Common myeloid progenitor, CD34-positive (primary cell): ENCODE measurements around the gene RNFT2.

Source experiments
- CTCF ChIA-PET: fragments of 350-600 bp; sonication (Branson Sonifier 250); formaldehyde crosslinking; loops from one replicate; lab custom pipeline; 2021; ENCODE audit warnings: antibody characterized with exemption; lab: Charles Lee
- POLR2A ChIA-PET: fragments of 350-600 bp; sonication (Branson Sonifier 250); formaldehyde crosslinking; loops from one replicate; lab custom pipeline; 2021; ENCODE audit warnings: antibody characterized with exemption; lab: Charles Lee
- DNase-seq, 3 donors: peaks; one replicate each; pipeline versions ENCODE4 v3.0.0 to v3.0.0-alpha.2; 2013
- H3K27ac ChIP-seq, 2 experiments: 1 replicate in 1 of 2; 2 replicates in 1 of 2; pipeline ENCODE4 v1.7.0; 2013; ENCODE audit warnings: inconsistent platforms in 2 of 2, low read length in 2 of 2, mild to moderate bottlenecking in 2 of 2, low read depth in 1 of 2, moderate library complexity in 1 of 2; ENCODE audit not compliant: severe bottlenecking in 2 of 2, insufficient read depth in 1 of 2, poor library complexity in 1 of 2
- H3K27me3 ChIP-seq, 5 experiments: replicated peaks in 2 of 5; 1 replicate in 3 of 5; 2 replicates in 2 of 5; pipeline versions ENCODE4 v1.6.1 to v1.7.0; 2013; ENCODE audit warnings: low read length in 4 of 5, mild to moderate bottlenecking in 2 of 5, moderate library complexity in 2 of 5, inconsistent platforms in 1 of 5; ENCODE audit not compliant: insufficient read depth in 5 of 5, control insufficient read depth in 4 of 5
- H3K36me3 ChIP-seq, 4 experiments: 1 replicate in 2 of 4; 2 replicates in 2 of 4; pipeline versions ENCODE4 v1.6.1 to v1.7.0; 2013; ENCODE audit warnings: low read length in 3 of 4, control low read depth in 1 of 4, mild to moderate bottlenecking in 1 of 4; ENCODE audit not compliant: control insufficient read depth in 4 of 4, insufficient read depth in 4 of 4
- H3K4me1 ChIP-seq, 4 experiments: 1 replicate in 3 of 4; 2 replicates in 1 of 4; pipeline versions ENCODE4 v1.6.1 to v1.7.1; 2013; ENCODE audit warnings: low read length in 3 of 4, mild to moderate bottlenecking in 3 of 4, control low read depth in 1 of 4, inconsistent platforms in 1 of 4, moderate library complexity in 1 of 4; ENCODE audit not compliant: control insufficient read depth in 4 of 4, insufficient read depth in 4 of 4; ENCODE audit errors: control extremely low read depth in 1 of 4
- H3K4me3 ChIP-seq, 7 experiments: 1 replicate in 4 of 7; 2 replicates in 3 of 7; pipeline versions ENCODE4 v1.5.1 to v1.7.0; 2013; ENCODE audit warnings: mild to moderate bottlenecking in 7 of 7, low read length in 6 of 7, moderate library complexity in 6 of 7, inconsistent platforms in 2 of 7, low read depth in 2 of 7, control low read depth in 1 of 7; ENCODE audit not compliant: insufficient read depth in 4 of 7, control insufficient read depth in 1 of 7; ENCODE audit errors: extremely low read depth in 1 of 7
- H3K9me3 ChIP-seq, 5 experiments: 1 replicate in 4 of 5; 2 replicates in 1 of 5; pipeline versions ENCODE4 v1.6.1 to v1.7.1; 2013; ENCODE audit warnings: low read length in 4 of 5, mild to moderate bottlenecking in 2 of 5, inconsistent platforms in 1 of 5, low read depth in 1 of 5, moderate library complexity in 1 of 5; ENCODE audit not compliant: control insufficient read depth in 4 of 5, insufficient read depth in 2 of 5; ENCODE audit errors: control extremely low read depth in 1 of 5
- WGBS: methylation state at CpG from one replicate; pipeline ENCODE4 v1.1.5; 2013; ENCODE audit not compliant: insufficient coverage; 5-methylcytosine and 5-hydroxymethylcytosine counted together

Gene RNFT2

DNA sequence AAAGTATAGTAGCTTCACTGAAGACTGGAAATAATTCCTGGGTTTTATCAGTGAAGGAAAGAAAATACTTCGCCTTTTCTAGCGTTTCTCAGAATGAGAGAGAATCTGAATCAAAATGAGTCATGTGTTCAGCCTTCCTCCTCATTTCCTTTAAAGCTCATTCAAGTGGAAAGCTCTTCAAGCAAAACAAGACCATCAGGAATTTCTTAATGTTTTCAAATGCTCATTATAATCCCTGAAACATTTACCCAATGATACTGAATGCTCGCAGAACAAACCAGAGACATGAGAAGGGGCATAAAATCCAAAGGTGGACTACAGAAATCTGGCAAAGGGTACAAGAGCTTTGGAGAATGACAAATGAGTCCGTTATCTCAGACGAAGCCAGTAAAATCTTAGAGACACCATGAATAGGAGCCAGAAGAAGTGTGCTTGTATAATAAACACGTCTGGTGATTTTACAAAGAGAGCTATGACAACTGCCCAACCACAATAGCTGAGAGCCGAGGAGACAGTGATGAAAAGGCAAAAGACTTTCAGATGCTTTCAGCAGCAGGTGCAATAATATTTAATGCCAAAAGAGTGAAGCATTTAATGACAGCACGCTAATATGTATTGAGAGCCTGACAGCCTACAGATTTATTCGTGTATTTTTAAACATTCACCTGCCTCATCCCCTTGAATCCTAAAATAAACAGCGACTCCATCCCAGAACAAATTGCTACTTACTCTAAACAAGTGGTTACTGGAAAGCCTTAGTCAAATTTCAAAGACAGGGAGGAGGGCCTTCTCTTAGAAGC, 19.3 kb upstream of the RNFT2 start:
- WGBS = 88% methylated on average over 10 of the region's 10 CpGs
- ChIA-PET POLR2A (no interaction called here), CTCF (interaction anchor here (1.7 to 5.3 kb wide), 3 partner anchors 9 to 15 kb away, joined by 5 to 25 read pairs (median 6); no protein-coding TSS in a partner anchor)
- no peak for DNase-seq
- Histone ChIP-seq H3K27me3 (no peaks in the 10 kb centered on the region), H3K9me3 (no peaks in the 10 kb centered on the region), H3K36me3 (peaks cover 21 to 55% (median 32%) of the 10 kb centered on the region in 4 experiments), H3K4me1 (no peaks in the 10 kb centered on the region), H3K4me3 (no peak overlapping the region), H3K27ac (no peak overlapping the region)

DNA sequence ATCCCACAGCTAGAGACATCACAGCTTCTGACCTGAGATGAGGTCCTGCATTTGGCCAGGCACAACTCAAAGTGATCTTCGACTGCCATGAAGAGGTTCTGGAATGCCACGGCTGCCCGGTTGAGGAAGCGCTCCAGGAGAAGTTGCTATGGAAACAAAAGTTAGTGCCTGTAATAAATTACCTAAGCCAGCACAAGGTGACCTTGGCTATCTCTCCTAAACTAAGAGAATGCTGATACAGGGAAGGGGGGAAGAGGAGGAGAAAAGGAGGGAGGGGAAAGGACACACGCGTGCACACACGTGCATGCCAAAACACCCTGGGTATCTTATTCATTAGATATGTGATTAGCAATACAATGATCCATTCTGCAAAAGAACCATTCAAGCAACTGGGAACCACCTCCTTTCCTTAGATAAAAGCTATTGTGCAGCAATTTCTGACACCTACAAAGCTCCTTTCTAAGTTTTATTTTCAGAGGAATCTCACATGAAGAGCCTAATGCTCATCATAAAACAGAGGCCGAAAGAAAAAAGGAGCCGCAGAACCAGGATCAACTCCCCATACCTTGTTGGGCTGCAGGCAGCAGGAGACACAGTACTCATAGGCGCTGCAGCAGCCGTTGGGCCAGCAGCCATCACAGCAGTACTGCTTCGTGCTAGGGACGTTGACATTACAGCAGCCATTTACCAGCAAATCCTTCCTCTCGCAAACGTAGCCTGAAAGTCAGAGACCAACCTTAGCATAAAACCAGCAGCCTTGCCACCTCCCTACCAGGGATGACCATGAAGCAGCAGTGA, 18.2 kb upstream of the RNFT2 start:
- CTCF ChIA-PET = interaction anchor here (1.3 to 5.3 kb wide), 4 partner anchors 11 to 16 kb away, joined by 3 to 25 read pairs (median 6); no protein-coding TSS in a partner anchor
- Histone ChIP-seq H3K4me3 (no peak overlapping the region), H3K27ac (no peak overlapping the region), H3K36me3 (peaks cover 21 to 50% (median 32%) of the 10 kb centered on the region in 4 experiments), H3K27me3 (no peaks in the 10 kb centered on the region), H3K9me3 (no peaks in the 10 kb centered on the region), H3K4me1 (no peaks in the 10 kb centered on the region)
- POLR2A ChIA-PET = no interaction called here
- no peak for DNase-seq
- 95% methylated on average over 11 of the region's 15 CpGs for WGBS

DNA sequence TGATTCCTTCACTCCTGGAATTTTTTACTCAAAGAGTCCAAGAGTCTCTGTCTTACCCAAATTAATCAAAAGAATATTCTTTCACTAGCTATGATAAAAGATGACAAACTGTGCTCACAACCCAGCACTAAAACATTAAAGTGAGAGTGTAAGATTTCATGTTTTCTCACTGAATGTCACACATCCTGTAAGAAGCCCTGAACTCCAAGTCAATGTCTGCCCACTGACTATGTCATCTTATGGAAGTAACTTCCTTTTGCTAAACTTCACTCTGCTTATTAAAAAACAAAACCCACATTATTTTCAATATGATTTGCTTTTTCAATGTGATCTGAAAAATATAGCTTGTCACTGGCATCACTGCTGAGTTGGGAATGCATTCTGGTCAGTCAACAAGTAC, 15.9 kb upstream of the RNFT2 start:
- H3K4me1 ChIP-seq = no peaks in the 10 kb centered on the region
- no peaks in the 10 kb centered on the region for H3K27me3 ChIP-seq
- DNase-seq = no peak
- POLR2A ChIA-PET = interaction anchor here (0.7 kb wide), 1 partner anchor 8 kb away, joined by 3 read pairs; no protein-coding TSS in a partner anchor
- H3K27ac ChIP-seq = no peak overlapping the region
- H3K36me3 ChIP-seq = peaks cover 13 to 32% (median 21%) of the 10 kb centered on the region in 4 experiments
- CTCF ChIA-PET = interaction anchor here (1.0 kb wide), 1 partner anchor 13 kb away, joined by 4 read pairs; no protein-coding TSS in a partner anchor
- H3K4me3 ChIP-seq = no peak overlapping the region
- no peaks in the 10 kb centered on the region for H3K9me3 ChIP-seq

- DNase-seq = no peak
- Histone ChIP-seq H3K27ac (no peak overlapping the region), H3K9me3 (no peaks in the 10 kb centered on the region), H3K4me3 (no peak overlapping the region), H3K36me3 (peaks cover 3 to 8% (median 7%) of the 10 kb centered on the region in 4 experiments), H3K27me3 (no peaks in the 10 kb centered on the region), H3K4me1 (no peaks in the 10 kb centered on the region)
- CTCF ChIA-PET = interaction anchor here (1.1 to 2.0 kb wide), 4 partner anchors 10 to 747 kb away, joined by 3 to 8 read pairs (median 4); no protein-coding TSS in a partner anchor
- 92% methylated on average over 4 of the region's 4 CpGs for WGBS
- POLR2A ChIA-PET = no interaction called here
Measured at GRCh38 chr12:116726694-116727093, 11.4 kb upstream of the RNFT2 start.

DNA sequence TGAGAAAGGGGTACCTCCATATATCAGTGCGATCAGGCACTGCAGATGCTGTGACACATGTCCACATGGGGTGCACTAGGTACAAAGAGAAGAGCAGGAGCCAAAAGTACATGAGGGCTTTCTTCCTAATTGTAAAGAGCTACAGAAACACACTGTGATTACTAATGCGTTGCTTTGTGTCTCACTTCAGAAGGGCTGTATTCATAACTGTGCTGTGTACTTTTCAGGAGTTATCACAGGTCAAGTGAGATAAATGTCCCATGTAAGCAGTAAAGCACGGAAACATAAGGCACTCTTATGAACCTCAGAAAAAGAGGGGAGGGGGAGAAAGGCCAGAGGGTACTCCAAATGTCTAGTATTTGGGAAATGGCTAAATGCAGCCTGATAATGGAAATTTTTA, 10.9 kb upstream of the RNFT2 start:
- 100% methylated on average over 2 of the region's 3 CpGs for WGBS
- peaks cover 0 to 7% (median 6%) of the 10 kb centered on the region in 4 experiments for H3K36me3 ChIP-seq
- no peaks in the 10 kb centered on the region for H3K9me3 ChIP-seq
- H3K27me3 ChIP-seq = no peaks in the 10 kb centered on the region
- ChIA-PET CTCF (interaction anchor here (1.1 to 2.0 kb wide), 6 partner anchors 9 to 747 kb away, joined by 3 to 8 read pairs (median 4); no protein-coding TSS in a partner anchor), POLR2A (no interaction called here)
- H3K27ac ChIP-seq = no peak overlapping the region
- no peaks in the 10 kb centered on the region for H3K4me1 ChIP-seq
- H3K4me3 ChIP-seq = no peak overlapping the region
- no peak for DNase-seq

DNA sequence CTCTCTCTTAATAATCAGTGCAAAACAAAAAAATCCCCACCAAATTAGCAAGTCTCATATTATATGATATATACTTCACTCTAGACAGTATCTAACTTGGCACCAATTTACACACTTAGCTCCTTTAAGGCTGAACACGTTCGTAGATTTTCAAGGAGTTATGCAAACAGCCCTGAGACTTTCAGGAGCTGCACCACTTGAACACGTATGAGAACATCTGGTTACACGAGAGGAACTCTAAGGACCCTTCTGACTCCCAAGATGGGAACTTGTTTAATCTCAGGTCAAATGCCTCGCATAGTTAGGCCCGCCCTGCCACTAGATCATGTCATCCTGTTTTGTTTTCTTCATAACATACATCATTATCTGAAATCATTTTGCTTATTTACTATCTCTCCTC, 10.2 kb upstream of the RNFT2 start:
- no peaks in the 10 kb centered on the region for H3K4me1 ChIP-seq
- no peaks in the 10 kb centered on the region for H3K9me3 ChIP-seq

More for the DNA sequence above, 10.2 kb upstream of the RNFT2 start:
- CTCF ChIA-PET = interaction anchor here (1.1 to 2.0 kb wide), 4 partner anchors 9 to 733 kb away, joined by 3 to 8 read pairs (median 4); no protein-coding TSS in a partner anchor
- Histone ChIP-seq H3K27ac (no peak overlapping the region), H3K27me3 (no peaks in the 10 kb centered on the region), H3K4me3 (no peak overlapping the region), H3K36me3 (peaks cover 0 to 3% (median 2%) of the 10 kb centered on the region in 4 experiments)
- WGBS = 96% methylated on average over 3 of the region's 6 CpGs
- POLR2A ChIA-PET = no interaction called here
- DNase-seq = no peak
